Activated CD4-positive, alpha-beta T cell treated with anti-CD3 and anti-CD28 coated beads, Interleukin-2, amount 10 ng/mL, durations not matched to agents 7 days and 5 days (primary cell): ENCODE results near the gene ADGRV1. TPM values are rescaled to one million over a fixed set of nuclear protein-coding genes. Genes with fewer than 3 reads are reported as not detected.
A peak's percentile ranks its signal among the peaks of the same experiment; 100 is the strongest.
"Not testable (repeated sequence)": the region's sequence is repeated elsewhere in the genome, so short reads cannot be mapped to it uniquely, and the experiment has no call there.

Source experiments
- CTCF ChIA-PET: fragments of 350-600 bp; sonication (Branson Sonifier 250); formaldehyde crosslinking; loops from one replicate; lab custom pipeline; 2021; ENCODE audit warnings: antibody characterized with exemption; lab: Charles Lee
- POLR2A ChIA-PET: fragments of 350-600 bp; sonication (Branson Sonifier 250); formaldehyde crosslinking; loops from one replicate; lab custom pipeline; 2021; ENCODE audit warnings: antibody characterized with exemption; lab: Charles Lee
- DNase-seq: peaks from one replicate; pipeline ENCODE4 v3.0.0-alpha.2; 2020
- H3K27ac Mint-ChIP-seq: one replicate; pipeline ENCODE4 v1.8.0; 2021; ENCODE audit warnings: mild to moderate bottlenecking, moderate library complexity, mixed read lengths
- H3K27me3 Mint-ChIP-seq: one replicate; pipeline ENCODE4 v1.8.0; 2021; ENCODE audit warnings: mixed read lengths
- H3K36me3 Mint-ChIP-seq: one replicate; pipeline ENCODE4 v1.8.0; 2021; ENCODE audit warnings: low read depth, mixed read lengths
- H3K4me1 Mint-ChIP-seq: one replicate; pipeline ENCODE4 v1.8.0; 2021; ENCODE audit warnings: mixed read lengths
- H3K4me3 Mint-ChIP-seq: one replicate; pipeline ENCODE4 v1.8.0; 2021; ENCODE audit warnings: mild to moderate bottlenecking, moderate library complexity, mixed read lengths
- H3K9me3 Mint-ChIP-seq: one replicate; pipeline ENCODE4 v1.8.0; 2021; ENCODE audit warnings: mixed read lengths
- total RNA-seq, 2 experiments: library from RNA; stranded (reverse); gene quantifications; one replicate each; pipeline ENCODE4 v1.2.3, GENCODE V29; 2021

The ADGRV1 gene
- total RNA-seq, 2 experiments from 2014 or later, result not detected

GRCh38 chr5:90911169-90911568 is 352.6 kb downstream of the ADGRV1 start:
- no peak overlapping the region for H3K27ac Mint-ChIP-seq
- no peak for DNase-seq
- peaks cover 9% of the 10 kb centered on the region for H3K27me3 Mint-ChIP-seq
- CTCF ChIA-PET, result no interaction called here
- H3K9me3 Mint-ChIP-seq, result no peaks in the 10 kb centered on the region
- no peaks in the 10 kb centered on the region for H3K4me1 Mint-ChIP-seq
- H3K4me3 Mint-ChIP-seq, result no peak overlapping the region
- POLR2A ChIA-PET, result no interaction called here
- H3K36me3 Mint-ChIP-seq, result no peaks in the 10 kb centered on the region

- H3K27ac Mint-ChIP-seq, result no peak overlapping the region
- POLR2A ChIA-PET, result no interaction called here
These were observed 353.9 kb downstream of the ADGRV1 start for GRCh38 chr5:90912476-90912875.

GRCh38 chr5:90915393-90915792 is 356.8 kb downstream of the ADGRV1 start:
- no peak overlapping the region for H3K4me3 Mint-ChIP-seq
- H3K27ac Mint-ChIP-seq, result no peak overlapping the region
- H3K9me3 Mint-ChIP-seq, result no peaks in the 10 kb centered on the region
- no peaks in the 10 kb centered on the region for H3K4me1 Mint-ChIP-seq
- ChIA-PET CTCF (no interaction called here), POLR2A (no interaction called here)
- H3K36me3 Mint-ChIP-seq, result no peaks in the 10 kb centered on the region
- no peak for DNase-seq
- H3K27me3 Mint-ChIP-seq, result peaks cover 5% of the 10 kb centered on the region

More at GRCh38 chr5:90912476-90912875, 353.9 kb downstream of the ADGRV1 start:
- CTCF ChIA-PET, result no interaction called here
- H3K27me3 Mint-ChIP-seq, result peaks cover 5% of the 10 kb centered on the region
- no peaks in the 10 kb centered on the region for H3K9me3 Mint-ChIP-seq
- no peak overlapping the region for H3K4me3 Mint-ChIP-seq
- H3K36me3 Mint-ChIP-seq, result no peaks in the 10 kb centered on the region
- no peaks in the 10 kb centered on the region for H3K4me1 Mint-ChIP-seq
- no peak for DNase-seq

- H3K27ac Mint-ChIP-seq, result no peak overlapping the region
- no peak for DNase-seq
- CTCF ChIA-PET, result interaction anchor here (0.6 kb wide), 1 partner anchor 83 kb away, joined by 3 read pairs; no protein-coding TSS in a partner anchor
- no peaks in the 10 kb centered on the region for H3K36me3 Mint-ChIP-seq
- POLR2A ChIA-PET, result no interaction called here
- no peaks in the 10 kb centered on the region for H3K9me3 Mint-ChIP-seq
- no peak overlapping the region for H3K4me3 Mint-ChIP-seq
- H3K4me1 Mint-ChIP-seq, result no peaks in the 10 kb centered on the region
- H3K27me3 Mint-ChIP-seq, result peaks cover 4% of the 10 kb centered on the region
These were observed 358.6 kb downstream of the ADGRV1 start for GRCh38 chr5:90916947-90917800.

- Mint-ChIP-seq H3K9me3 (no peaks in the 10 kb centered on the region), H3K27ac (no peak overlapping the region)
- POLR2A ChIA-PET, result no interaction called here
These were observed 359.5 kb downstream of the ADGRV1 start for GRCh38 chr5:90917928-90918668.

GRCh38 chr5:90921418-90921973 is 362.9 kb downstream of the ADGRV1 start:
- no peak overlapping the region for H3K27ac Mint-ChIP-seq

More at GRCh38 chr5:90917928-90918668, 359.5 kb downstream of the ADGRV1 start:
- no peak for DNase-seq
- no peak overlapping the region for H3K4me3 Mint-ChIP-seq
- peaks cover 4% of the 10 kb centered on the region for H3K27me3 Mint-ChIP-seq
- CTCF ChIA-PET, result interaction anchor here (0.6 kb wide), 1 partner anchor 82 kb away, joined by 3 read pairs; no protein-coding TSS in a partner anchor
- H3K4me1 Mint-ChIP-seq, result no peaks in the 10 kb centered on the region
- H3K36me3 Mint-ChIP-seq, result no peaks in the 10 kb centered on the region

GRCh38 chr5:90924222-90924621 is 365.6 kb downstream of the ADGRV1 start:
- DNase-seq, H3K9me3 Mint-ChIP-seq, H3K4me3 Mint-ChIP-seq, H3K27ac Mint-ChIP-seq, CTCF ChIA-PET, H3K4me1 Mint-ChIP-seq, H3K36me3 Mint-ChIP-seq, POLR2A ChIA-PET, H3K27me3 Mint-ChIP-seq: not testable (repeated sequence)

More at GRCh38 chr5:90921418-90921973, 362.9 kb downstream of the ADGRV1 start:
- no peaks in the 10 kb centered on the region for H3K36me3 Mint-ChIP-seq
- no peaks in the 10 kb centered on the region for H3K4me1 Mint-ChIP-seq
- CTCF ChIA-PET, result no interaction called here
- POLR2A ChIA-PET, result no interaction called here
- H3K9me3 Mint-ChIP-seq, result no peaks in the 10 kb centered on the region
- H3K4me3 Mint-ChIP-seq, result no peak overlapping the region
- H3K27me3 Mint-ChIP-seq, result no peaks in the 10 kb centered on the region
- no peak for DNase-seq

- H3K4me3 Mint-ChIP-seq, CTCF ChIA-PET, H3K4me1 Mint-ChIP-seq, H3K36me3 Mint-ChIP-seq, H3K9me3 Mint-ChIP-seq, H3K27ac Mint-ChIP-seq, POLR2A ChIA-PET, DNase-seq, H3K27me3 Mint-ChIP-seq: not testable (repeated sequence)
These were observed 370.6 kb downstream of the ADGRV1 start for GRCh38 chr5:90929013-90929839.

- Mint-ChIP-seq H3K9me3 (no peaks in the 10 kb centered on the region), H3K27ac (no peak overlapping the region), H3K4me1 (no peaks in the 10 kb centered on the region), H3K36me3 (no peaks in the 10 kb centered on the region), H3K27me3 (peaks cover 4% of the 10 kb centered on the region), H3K4me3 (no peak overlapping the region)
- ChIA-PET POLR2A (no interaction called here), CTCF (no interaction called here)
- DNase-seq, result no peak
These were observed 371.5 kb downstream of the ADGRV1 start for GRCh38 chr5:90930062-90930461.

- H3K4me1 Mint-ChIP-seq, result no peaks in the 10 kb centered on the region
- peaks cover 4% of the 10 kb centered on the region for H3K27me3 Mint-ChIP-seq
- no peaks in the 10 kb centered on the region for H3K9me3 Mint-ChIP-seq
- DNase-seq, result no peak
- no peak overlapping the region for H3K4me3 Mint-ChIP-seq
- CTCF ChIA-PET, result interaction anchor here (1.4 kb wide), 1 partner anchor 295 kb away, joined by 5 read pairs; no protein-coding TSS in a partner anchor
- H3K27ac Mint-ChIP-seq, result no peak overlapping the region
- H3K36me3 Mint-ChIP-seq, result no peaks in the 10 kb centered on the region
- POLR2A ChIA-PET, result no interaction called here
These were observed 372.3 kb downstream of the ADGRV1 start for GRCh38 chr5:90930756-90931431.

GRCh38 chr5:90932052-90932699 is 373.6 kb downstream of the ADGRV1 start:
- H3K4me3 Mint-ChIP-seq, result no peak overlapping the region
- H3K36me3 Mint-ChIP-seq, result no peaks in the 10 kb centered on the region
- no peaks in the 10 kb centered on the region for H3K4me1 Mint-ChIP-seq
- POLR2A ChIA-PET, result no interaction called here
- H3K9me3 Mint-ChIP-seq, result no peaks in the 10 kb centered on the region
- DNase-seq, result peak; percentile 47
- H3K27ac Mint-ChIP-seq, result no peak overlapping the region
- H3K27me3 Mint-ChIP-seq, result peaks cover 4% of the 10 kb centered on the region
- CTCF ChIA-PET, result interaction anchor here (0.7 to 1.4 kb wide), 5 partner anchors 11 to 452 kb away, joined by 3 to 5 read pairs (median 3); no protein-coding TSS in a partner anchor
